Tracheal epithelial cell (primary cell): ENCODE measurements around the gene SERTM1. TPM values are rescaled to one million over a fixed set of nuclear protein-coding genes. Genes with fewer than 3 reads are reported as not detected.

Source experiments
- total RNA-seq: library from RNA; depleted of rRNA; stranded (reverse); fragments of >200 nt; gene quantifications from 2 replicates; pipeline ENCODE4 v1.2.1, GENCODE V29; 2014

The SERTM1 gene
- not detected in 2 replicates for total RNA-seq

DNA sequence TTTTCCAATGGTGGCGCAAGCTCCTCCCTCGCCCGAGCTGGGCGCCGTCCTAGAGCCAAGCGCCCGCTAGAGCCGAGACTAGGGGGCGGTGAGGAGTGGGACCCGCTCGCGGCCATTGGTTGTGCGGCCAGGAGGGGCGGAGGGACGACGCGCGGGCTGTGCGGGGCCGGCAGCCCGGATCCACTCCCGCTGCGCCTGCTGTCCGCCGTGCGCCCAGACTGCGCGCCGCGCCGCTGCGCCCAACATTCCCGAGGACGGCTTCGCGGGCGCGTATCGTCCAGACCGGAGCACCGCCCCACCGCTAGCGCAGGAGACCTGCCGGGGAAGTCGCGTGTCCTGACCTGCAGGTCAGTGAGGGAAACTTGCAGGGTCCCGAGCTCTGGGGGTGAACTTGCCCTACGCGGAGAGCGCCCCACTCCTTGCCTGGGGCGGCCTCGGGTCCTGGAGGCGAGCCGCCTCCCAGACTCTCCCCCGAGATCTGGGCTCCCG is at the start of gene SERTM1:
Gene SERTM1, plus strand, starts transcription at position 183 of the 489 bp plus-strand sequence. CDS start 21,059 bp downstream, outside the sequence.

Other genes with a start within 250 kb of the SERTM1 start
- gene CCNA1, start 241.5 kb upstream of the SERTM1 start, total RNA-seq, result 34.2 and 61.6 TPM in 2 replicates
- gene RFXAP, start 145.2 kb downstream of the SERTM1 start, total RNA-seq, result 0.72 and 1.1 TPM in 2 replicates
- gene SMAD9, start 246.2 kb downstream of the SERTM1 start, total RNA-seq, result 0.24 and 0.43 TPM in 2 replicates